Glutamatergic neuron (in vitro differentiated cells): ENCODE measurements around the gene TRPM3. TPM values are rescaled to one million over a fixed set of nuclear protein-coding genes. Genes with fewer than 3 reads are reported as not detected.
A peak's percentile ranks its signal among the peaks of the same experiment; 100 is the strongest.

Experiments
- DNase-seq: peaks from one replicate; pipeline ENCODE4 v3.0.0; 2022
- H3K27ac Mint-ChIP-seq: one replicate; pipeline ENCODE4 v1.8.0; 2020; ENCODE audit warnings: mild to moderate bottlenecking, mixed read lengths, inconsistent platforms; ENCODE audit not compliant: unreplicated experiment
- H3K27me3 Mint-ChIP-seq: one replicate; pipeline ENCODE4 v1.8.0; 2020; ENCODE audit warnings: mild to moderate bottlenecking, moderate library complexity, mixed read lengths, inconsistent platforms; ENCODE audit not compliant: unreplicated experiment
- H3K36me3 Mint-ChIP-seq: one replicate; pipeline ENCODE4 v1.8.0; 2020; ENCODE audit warnings: mild to moderate bottlenecking, mixed read lengths, inconsistent platforms; ENCODE audit not compliant: unreplicated experiment
- H3K4me1 Mint-ChIP-seq: one replicate; pipeline ENCODE4 v1.8.0; 2020; ENCODE audit warnings: mild to moderate bottlenecking, low read depth, mixed read lengths, inconsistent platforms; ENCODE audit not compliant: unreplicated experiment
- H3K4me3 Mint-ChIP-seq: one replicate; pipeline ENCODE4 v1.8.0; 2020; ENCODE audit warnings: mild to moderate bottlenecking, mixed read lengths, inconsistent platforms; ENCODE audit not compliant: unreplicated experiment
- H3K9me3 Mint-ChIP-seq: one replicate; pipeline ENCODE4 v1.8.0; 2020; ENCODE audit warnings: mild to moderate bottlenecking, moderate library complexity, mixed read lengths, inconsistent platforms; ENCODE audit not compliant: unreplicated experiment
- CTCF ChIP-seq: fragments of 200-600 bp; sonication (generic); IDR thresholded peaks from one replicate; pipeline ENCODE4 v1.5.0; 2021; ENCODE audit not compliant: partially characterized antibody, unreplicated experiment
- total RNA-seq: library from RNA; stranded (reverse); fragmentation: NEBNext Ultra II Directional; extraction: Animal tissue kit (Norgen Biotek cat#: 25700); gene quantifications from one replicate; pipeline ENCODE4 v1.2.1, GENCODE V29; 2021; ENCODE audit not compliant: unreplicated experiment

The TRPM3 gene
- total RNA-seq, 1 donor from 2014 or later = 3.3 TPM

- peaks cover 1% of the 10 kb centered on the region for H3K4me1 Mint-ChIP-seq
- H3K27ac Mint-ChIP-seq = no peak overlapping the region
- no peaks in the 10 kb centered on the region for H3K36me3 Mint-ChIP-seq
- H3K9me3 Mint-ChIP-seq = peaks cover 1% of the 10 kb centered on the region
- no peak for TF ChIP-seq CTCF
- no peak for DNase-seq
- H3K4me3 Mint-ChIP-seq = no peak overlapping the region
- H3K27me3 Mint-ChIP-seq = no peaks in the 10 kb centered on the region
Measured at GRCh38 chr9:70641031-70641430, 480.4 kb downstream of the TRPM3 start.

GRCh38 chr9:70639853-70640814 is 481.3 kb downstream of the TRPM3 start:
- Mint-ChIP-seq H3K27ac (no peak overlapping the region), H3K4me1 (peaks cover 1% of the 10 kb centered on the region), H3K27me3 (no peaks in the 10 kb centered on the region), H3K36me3 (no peaks in the 10 kb centered on the region), H3K4me3 (no peak overlapping the region), H3K9me3 (peaks cover 1% of the 10 kb centered on the region)
- peak; percentile 28 for DNase-seq
- peak; percentile 68 for TF ChIP-seq CTCF

GRCh38 chr9:70635790-70636189 is 485.6 kb downstream of the TRPM3 start:
- Mint-ChIP-seq H3K9me3 (no peaks in the 10 kb centered on the region), H3K4me1 (peaks cover 1% of the 10 kb centered on the region), H3K27me3 (no peaks in the 10 kb centered on the region), H3K27ac (no peak overlapping the region), H3K4me3 (no peak overlapping the region), H3K36me3 (no peaks in the 10 kb centered on the region)
- DNase-seq = no peak
- TF ChIP-seq CTCF = no peak

GRCh38 chr9:70634696-70635095 is 486.7 kb downstream of the TRPM3 start:
- Mint-ChIP-seq H3K4me1 (no peaks in the 10 kb centered on the region), H3K4me3 (no peak overlapping the region), H3K9me3 (no peaks in the 10 kb centered on the region)

More at GRCh38 chr9:70634696-70635095, 486.7 kb downstream of the TRPM3 start:
- no peak overlapping the region for H3K27ac Mint-ChIP-seq
- no peaks in the 10 kb centered on the region for H3K36me3 Mint-ChIP-seq
- H3K27me3 Mint-ChIP-seq = no peaks in the 10 kb centered on the region
- TF ChIP-seq CTCF = no peak
- DNase-seq = no peak
